NOMO-1 treated with dmso at 0.1 percent for 144 hours (cell line): Measurements from ENCODE around the gene CLDN20.
"Not testable (repeated sequence)": the region's sequence is repeated elsewhere in the genome, so short reads cannot be mapped to it uniquely, and the experiment has no call there.

ENCODE experiments used
- DNase-seq: peaks from one replicate; lab custom pipeline; 2025; ENCODE audit not compliant: unreplicated experiment; lab: John Stamatoyannopoulos, UW

Gene CLDN20

DNA sequence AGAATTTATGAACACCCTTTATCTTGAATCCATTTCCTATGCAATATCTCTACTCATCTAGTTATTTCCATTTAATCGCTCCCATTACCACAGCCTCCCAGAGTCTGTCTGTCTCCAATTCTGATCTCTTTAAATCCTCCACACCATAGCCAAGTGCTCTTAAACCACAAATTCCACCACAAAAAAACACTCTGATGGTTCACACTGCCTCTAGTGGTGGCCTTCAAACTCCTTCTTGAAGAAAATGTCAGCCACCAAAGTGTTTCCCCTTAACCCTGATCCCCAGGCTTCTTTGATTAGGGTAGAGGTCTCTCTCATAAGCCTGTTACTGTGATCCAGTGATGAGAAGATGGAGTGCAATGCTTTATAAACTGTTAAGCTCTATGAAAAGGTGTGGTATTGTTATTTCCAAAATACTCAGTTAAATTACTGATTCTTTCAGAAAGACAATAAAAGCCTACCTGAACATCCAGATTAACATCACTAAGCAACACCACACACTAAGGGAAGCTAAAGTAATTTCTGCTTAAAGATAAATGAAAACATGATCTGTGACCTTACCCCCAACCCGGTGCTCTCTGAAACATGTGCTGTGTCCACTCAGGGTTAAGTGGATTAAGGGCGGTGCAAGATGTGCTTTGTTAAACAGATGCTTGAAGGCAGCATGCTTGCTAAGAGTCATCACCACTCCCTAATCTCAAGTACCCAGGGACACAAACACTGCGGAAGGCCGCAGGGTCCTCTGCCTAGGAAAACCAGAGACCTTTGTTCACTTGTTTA lies 4.5 kb downstream of the CLDN20 start:
- not testable (repeated sequence) for DNase-seq

GRCh38 chr6:155269765-155270164 lies 6.0 kb downstream of the CLDN20 start:
- DNase-seq: no peak

GRCh38 chr6:155270561-155271091 lies 6.8 kb downstream of the CLDN20 start:
- no peak for DNase-seq

DNA sequence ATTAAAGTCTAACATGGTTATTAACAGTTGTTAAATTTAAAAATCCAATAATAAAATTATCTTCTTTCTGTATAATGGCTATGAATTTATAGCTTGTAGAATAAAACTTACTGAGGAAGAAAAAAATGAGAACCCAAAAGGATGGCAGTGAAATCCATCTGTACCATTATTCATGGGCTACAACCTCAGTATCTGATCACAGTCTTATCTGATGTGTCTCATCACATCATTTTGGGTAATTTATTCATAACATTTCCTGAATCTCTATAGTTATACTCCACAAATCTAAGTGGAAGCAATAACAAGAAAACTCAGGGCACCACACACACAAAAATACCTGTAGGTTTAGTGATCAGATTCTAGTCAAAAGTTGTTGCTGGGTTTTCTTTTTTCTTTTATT lies 7.3 kb downstream of the CLDN20 start:
- no peak for DNase-seq

DNA sequence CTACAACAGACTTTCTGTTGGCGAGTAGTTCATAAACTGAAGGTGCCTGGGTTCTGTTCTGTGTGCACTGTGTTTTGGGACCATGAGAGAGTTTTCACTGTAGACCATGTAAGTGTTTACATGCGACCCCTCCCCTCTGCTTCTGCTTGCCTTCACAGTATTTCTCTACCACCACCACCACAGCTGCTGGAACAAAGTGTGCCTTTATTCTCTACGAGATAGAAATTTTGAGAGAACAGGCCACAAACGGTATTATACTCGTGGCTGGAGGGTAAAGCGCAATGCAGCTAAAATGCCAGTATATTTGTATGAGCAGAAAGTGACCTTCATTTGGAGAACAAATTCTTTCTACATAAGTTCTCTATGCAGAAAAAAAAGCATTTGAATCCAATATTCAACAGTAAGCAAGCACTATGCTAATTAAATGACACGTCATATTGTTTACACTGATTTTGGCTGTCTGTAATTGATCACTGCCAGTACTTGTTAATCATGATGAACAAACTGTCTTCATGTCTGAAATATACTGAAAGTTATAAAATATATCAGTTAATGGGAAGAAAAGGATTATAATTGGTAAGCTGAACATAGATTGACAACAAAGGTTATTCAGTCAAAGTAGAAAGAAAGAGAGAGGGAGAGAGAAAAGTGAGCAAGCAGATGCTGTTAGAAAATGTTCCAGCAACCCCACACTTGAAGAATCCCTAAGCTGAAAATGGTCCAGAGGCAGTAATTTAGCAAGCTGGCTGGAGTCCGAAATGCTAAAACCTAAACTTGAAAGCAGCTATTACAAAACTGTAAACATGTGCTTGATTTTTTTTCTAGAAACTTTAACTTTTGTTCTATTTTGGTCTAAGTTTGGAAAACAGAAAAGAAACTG lies 8.8 kb downstream of the CLDN20 start:
- no peak for DNase-seq

GRCh38 chr6:155273431-155273830 lies 9.6 kb downstream of the CLDN20 start:
- DNase-seq: no peak

DNA sequence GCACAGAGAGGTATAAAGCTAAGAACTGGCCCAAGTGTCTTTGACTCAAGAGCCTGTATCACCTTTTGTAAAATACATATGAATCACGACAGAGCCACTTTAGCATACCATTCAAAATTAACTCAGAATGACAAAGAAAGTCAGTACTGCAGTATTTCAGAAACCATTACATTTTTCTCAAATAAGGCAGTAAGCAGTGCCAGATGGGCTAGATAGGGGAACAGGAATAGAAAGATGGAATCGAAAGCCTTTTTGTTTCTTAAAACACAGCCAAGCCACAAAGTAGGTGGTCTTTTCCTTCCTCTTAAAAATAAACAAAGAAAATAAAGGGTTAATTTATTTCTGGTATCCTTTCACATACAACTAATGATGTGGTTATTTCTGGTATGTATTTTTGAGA lies 10.3 kb downstream of the CLDN20 start:
- DNase-seq: no peak

DNA sequence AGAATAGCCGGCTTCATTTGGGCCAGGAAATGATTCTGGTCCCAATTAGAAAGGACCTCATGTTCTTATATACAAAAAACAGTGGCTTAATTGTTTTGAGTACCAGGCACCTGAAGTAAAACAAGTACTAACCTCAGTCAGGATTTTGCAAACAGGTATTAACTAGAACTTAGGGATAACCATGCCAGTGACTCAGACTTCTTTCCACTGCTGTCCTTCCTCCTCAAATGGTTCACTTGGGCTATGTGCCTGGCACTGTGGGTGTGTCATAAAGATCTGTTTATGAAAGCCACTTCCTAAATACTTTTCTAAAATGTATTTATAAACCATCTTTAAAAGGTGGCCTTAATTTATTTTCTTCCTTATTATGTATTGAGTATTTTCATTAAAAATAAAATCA lies 10.7 kb downstream of the CLDN20 start:
- DNase-seq: no peak

GRCh38 chr6:155275808-155276480 lies 12.1 kb downstream of the CLDN20 start:
- DNase-seq: no peak

- no peak for DNase-seq
These were observed 12.8 kb downstream of the CLDN20 start for GRCh38 chr6:155276638-155277037.

DNA sequence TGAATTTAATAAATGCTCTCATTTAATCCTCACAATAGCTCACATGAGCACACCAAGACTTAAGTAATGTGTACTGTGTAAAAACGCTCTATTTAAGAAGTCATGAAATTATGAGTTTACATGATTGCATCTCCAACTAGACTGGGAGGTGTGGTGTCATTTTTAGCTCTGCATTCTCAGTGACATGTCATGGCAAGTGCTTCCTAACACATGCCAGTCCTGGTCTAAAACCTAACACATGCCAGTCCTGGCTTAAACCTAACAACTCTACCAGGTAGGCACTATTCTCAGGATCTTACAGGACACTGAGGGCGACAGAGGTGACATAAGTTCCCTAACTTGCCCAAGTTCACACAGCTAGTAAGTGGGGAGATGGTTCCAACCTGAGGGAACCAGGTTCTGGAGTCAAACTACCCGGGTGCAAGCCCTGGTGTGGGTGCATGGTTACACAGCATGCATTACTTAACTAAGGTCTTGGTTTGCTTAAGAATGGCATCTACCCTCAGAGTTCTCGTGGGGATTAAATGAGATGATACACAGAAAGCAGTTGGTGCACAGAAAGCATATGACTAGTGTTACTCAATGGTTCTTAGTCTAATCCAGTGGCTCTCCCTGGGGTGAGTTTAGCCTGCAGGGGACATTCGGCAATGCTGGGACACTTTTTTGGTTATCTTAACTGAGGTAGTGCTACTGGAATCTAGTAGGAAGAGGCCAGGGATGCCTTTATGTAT lies 14.7 kb downstream of the CLDN20 start:
- DNase-seq: no peak

GRCh38 chr6:155284775-155285174 lies 21.0 kb downstream of the CLDN20 start:
- DNase-seq: no peak

DNA sequence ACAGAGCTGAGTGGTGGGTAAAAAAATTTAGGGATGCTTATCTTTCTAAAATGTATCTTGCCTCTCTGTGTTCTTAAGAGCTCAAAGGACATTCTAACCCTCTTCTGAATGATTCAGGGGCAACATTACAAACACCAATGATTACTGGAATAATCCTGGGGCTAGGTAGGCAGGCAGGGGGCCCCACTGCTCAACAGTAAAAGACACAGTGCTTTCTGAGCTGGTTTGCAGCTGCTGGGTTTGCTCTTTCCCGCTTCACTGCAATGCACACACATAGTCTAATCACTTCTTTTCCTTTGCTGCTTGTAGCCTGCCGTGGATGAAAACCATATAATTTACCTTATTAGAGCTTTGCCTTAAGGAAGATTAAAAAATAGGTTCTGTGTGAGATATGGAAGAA lies 23.9 kb downstream of the CLDN20 start:
- DNase-seq: no peak

- DNase-seq: no peak
These were observed 26.7 kb downstream of the CLDN20 start for GRCh38 chr6:155290491-155290890.

- no peak for DNase-seq
These were observed 27.5 kb downstream of the CLDN20 start for GRCh38 chr6:155291291-155291690.

DNA sequence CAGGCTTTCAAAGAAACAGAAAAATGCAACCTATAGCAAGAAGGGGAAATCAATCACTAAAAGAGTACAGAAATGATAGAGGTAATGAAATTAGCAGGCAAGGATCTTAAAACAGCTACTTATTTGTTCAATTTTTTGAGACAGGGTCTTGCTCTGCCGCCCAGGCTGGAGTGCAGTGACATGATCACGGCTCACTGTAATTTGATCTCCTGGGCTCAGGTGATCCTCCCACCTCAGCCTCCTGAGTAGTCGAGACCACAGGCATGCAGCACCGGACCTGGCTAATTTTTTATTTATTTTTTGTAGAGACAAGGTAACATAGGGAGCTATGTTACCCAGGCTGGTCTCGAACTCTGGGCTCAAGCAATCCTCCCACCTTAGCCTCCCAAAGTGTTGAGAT lies 28.9 kb downstream of the CLDN20 start:
- DNase-seq: no peak

DNA sequence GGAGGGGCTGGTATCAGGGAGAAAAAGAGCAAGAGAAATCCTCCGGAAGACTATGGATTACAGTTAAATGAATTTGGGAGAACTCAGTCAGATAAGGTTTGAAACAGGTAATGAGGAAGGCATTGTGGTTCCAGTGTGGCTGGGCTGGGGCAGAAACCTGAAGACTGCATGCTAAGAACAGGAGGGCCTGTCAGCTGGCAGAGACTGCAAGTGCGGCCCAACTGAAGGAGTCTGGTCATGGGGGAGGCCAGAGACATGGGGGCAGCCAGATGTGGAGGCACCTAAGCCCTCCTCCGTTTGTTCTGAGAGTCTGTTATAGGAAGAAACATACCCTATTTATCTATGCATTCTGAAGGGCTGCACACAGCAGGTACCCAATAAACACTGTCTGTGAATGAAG lies 33.9 kb downstream of the CLDN20 start:
- no peak for DNase-seq

DNA sequence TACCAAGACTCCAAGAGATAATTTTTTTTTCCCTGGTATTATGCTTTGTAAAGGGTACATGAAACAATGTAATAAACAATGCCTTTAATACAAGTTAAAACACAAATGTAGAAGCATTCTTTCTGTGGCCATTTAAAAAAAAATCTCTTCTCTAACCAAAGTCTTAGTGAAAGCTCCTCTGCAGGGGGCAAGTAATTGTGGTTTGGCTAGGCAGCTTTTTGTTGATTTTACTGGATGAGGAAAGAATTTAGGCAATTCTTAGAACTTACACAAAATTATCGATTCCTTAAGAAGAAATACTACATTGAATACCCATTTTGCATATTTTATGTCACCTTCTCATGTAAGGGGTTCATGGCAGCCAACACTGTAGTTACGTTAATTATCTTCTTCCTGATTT lies 38.1 kb downstream of the CLDN20 start:
- DNase-seq: no peak

DNA sequence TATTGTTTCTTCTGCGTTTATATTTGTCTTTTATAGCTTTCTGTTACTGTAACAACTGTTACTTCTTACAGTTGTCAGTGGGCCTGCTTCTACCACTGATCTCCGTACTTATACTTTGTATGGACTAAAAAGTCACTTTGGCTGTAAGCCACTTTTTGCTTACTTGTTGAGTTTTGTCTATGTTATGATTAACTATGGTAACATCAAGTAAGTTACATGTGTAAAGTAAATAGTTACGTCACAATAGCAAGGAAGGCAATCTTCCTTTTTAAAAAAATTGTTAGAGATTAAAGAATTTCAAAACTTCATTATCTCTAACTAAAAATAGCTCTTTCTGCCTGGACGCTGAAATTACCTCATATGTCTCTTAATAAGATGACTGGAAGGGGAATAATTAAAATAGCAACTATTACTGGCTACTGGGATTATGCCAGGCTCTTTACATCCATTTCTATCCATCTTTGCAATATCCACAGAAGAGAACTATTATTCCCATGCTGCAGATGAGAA lies 39.6 kb downstream of the CLDN20 start:
- no peak for DNase-seq

DNA sequence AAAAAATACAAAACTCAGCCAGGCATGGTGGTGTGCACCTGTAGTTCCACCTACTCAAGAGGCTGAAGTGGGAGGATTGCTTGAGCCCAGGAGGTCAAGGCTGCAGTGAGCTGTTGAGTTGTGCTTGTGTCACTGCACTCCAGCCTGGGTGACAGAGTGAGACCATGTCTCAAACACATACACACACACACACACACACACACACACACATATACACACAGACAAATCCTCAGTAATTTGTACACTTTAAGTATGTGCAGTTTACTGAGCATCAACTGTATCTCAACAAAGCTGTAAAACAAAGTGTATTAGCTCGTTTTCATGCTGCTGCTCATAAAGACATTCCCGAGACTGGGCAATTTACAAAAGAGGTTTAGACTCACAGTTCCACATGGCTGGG lies 43.1 kb downstream of the CLDN20 start:
- DNase-seq: no peak

GRCh38 chr6:155309150-155309549 lies 45.3 kb downstream of the CLDN20 start:
- no peak for DNase-seq
